Adrenal gland (tissue), 5 donors: ENCODE data around the gene QKI.

ENCODE experiments used
- POLR2A ChIP-seq, 2 donors: fragments of 450-650 bp; IDR thresholded peaks; one replicate each; pipeline ENCODE4 v1.6.1; 2017; ENCODE audit warnings: antibody characterized with exemption in 2 of 2, mild to moderate bottlenecking in 2 of 2, moderate library complexity in 1 of 2
- TF ChIP-seq, protein P1 (sequence below), 6 experiments: fragments of 450-650 bp in 4 of 6; fragments of 200-600 bp in 2 of 6; sonication (generic) in 1 of 6; IDR thresholded peaks; 1 replicate in 5 of 6; 2 replicates in 1 of 6; pipeline versions ENCODE4 v1.5.1 to v1.8.0; 2016 to 2021; ENCODE audit warnings: antibody characterized with exemption in 6 of 6, mild to moderate bottlenecking in 2 of 6, moderate library complexity in 1 of 6
- donor health status: DM: no; HTN: no; CAD: no.

DNA sequence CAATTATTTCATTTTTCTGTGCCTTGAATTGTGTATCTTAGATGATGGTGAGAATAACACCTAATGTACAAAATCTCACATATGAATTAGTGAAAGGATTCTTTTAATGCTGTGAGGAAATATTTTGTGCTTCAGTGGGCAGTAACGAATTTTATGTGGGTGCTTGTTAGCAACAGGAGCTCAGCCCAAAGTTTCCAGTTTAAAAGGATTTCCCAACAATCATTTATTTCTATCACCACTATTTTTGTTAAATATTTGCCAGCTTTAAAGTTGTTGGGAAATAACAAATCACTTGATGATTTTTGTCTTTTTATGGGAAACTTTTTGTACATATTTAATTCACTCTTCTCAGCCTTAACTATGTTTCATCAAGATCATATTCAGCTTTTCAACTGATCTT lies 111.8 kb downstream of the QKI start:
- TF ChIP-seq, protein P1, sequence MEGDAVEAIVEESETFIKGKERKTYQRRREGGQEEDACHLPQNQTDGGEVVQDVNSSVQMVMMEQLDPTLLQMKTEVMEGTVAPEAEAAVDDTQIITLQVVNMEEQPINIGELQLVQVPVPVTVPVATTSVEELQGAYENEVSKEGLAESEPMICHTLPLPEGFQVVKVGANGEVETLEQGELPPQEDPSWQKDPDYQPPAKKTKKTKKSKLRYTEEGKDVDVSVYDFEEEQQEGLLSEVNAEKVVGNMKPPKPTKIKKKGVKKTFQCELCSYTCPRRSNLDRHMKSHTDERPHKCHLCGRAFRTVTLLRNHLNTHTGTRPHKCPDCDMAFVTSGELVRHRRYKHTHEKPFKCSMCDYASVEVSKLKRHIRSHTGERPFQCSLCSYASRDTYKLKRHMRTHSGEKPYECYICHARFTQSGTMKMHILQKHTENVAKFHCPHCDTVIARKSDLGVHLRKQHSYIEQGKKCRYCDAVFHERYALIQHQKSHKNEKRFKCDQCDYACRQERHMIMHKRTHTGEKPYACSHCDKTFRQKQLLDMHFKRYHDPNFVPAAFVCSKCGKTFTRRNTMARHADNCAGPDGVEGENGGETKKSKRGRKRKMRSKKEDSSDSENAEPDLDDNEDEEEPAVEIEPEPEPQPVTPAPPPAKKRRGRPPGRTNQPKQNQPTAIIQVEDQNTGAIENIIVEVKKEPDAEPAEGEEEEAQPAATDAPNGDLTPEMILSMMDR (IDR thresholded peaks at IDR 0.05): no peak
- no peak for TF ChIP-seq POLR2A (IDR thresholded peaks at IDR 0.05)
